ENCODE results near the gene SEMA5B.

SEMA5B gene

DNA sequence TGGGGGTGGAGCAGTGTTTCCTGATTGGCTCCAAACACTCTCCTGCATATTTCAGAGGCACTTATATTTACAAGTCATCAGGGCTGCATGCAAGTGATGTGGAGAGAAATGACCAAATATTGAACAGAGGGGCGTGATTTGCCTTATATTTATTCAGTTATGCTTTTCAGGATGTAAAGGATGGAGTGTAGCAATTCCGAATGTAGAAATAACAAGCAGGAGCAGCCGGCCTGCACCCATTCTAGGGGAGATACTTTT lies 19.4 kb upstream of the SEMA5B start:
- ChIA-PET POLR2A (no interaction called here), CTCF (no interaction called here)
- no peak for TF ChIP-seq L3MBTL2 (conservative IDR thresholded peaks at IDR 0.05)
- TF ChIP-seq LEF1 (IDR thresholded peaks at IDR 0.05; ENCODE audit: borderline replicate concordance): no peak
- no peak for TF ChIP-seq FOXM1 (IDR thresholded peaks at IDR 0.05; ENCODE audit: borderline replicate concordance)
- no peak for TF ChIP-seq ZNF384 (IDR thresholded peaks at IDR 0.05)
- TF ChIP-seq, protein P1, sequence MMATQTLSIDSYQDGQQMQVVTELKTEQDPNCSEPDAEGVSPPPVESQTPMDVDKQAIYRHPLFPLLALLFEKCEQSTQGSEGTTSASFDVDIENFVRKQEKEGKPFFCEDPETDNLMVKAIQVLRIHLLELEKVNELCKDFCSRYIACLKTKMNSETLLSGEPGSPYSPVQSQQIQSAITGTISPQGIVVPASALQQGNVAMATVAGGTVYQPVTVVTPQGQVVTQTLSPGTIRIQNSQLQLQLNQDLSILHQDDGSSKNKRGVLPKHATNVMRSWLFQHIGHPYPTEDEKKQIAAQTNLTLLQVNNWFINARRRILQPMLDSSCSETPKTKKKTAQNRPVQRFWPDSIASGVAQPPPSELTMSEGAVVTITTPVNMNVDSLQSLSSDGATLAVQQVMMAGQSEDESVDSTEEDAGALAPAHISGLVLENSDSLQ (IDR thresholded peaks at IDR 0.05): no peak
- TF ChIP-seq ELF4 (IDR thresholded peaks at IDR 0.05): no peak
- no peak for TF ChIP-seq BHLHE40 (IDR thresholded peaks at IDR 0.05; ENCODE audit: borderline replicate concordance)
- TF ChIP-seq FOXK2 (IDR thresholded peaks at IDR 0.05): no peak
- no peak for TF ChIP-seq SP1 (IDR thresholded peaks at IDR 0.05)
- TF ChIP-seq SUZ12 (IDR thresholded peaks at IDR 0.05): no peak
- DNase-seq (ENCODE audit: extremely low spot score): no peak

- TF ChIP-seq BHLHE40 (IDR thresholded peaks at IDR 0.05; ENCODE audit: borderline replicate concordance) (no peak), LEF1 (IDR thresholded peaks at IDR 0.05; ENCODE audit: borderline replicate concordance) (no peak), ZNF384 (IDR thresholded peaks at IDR 0.05) (no peak), ARNT (IDR thresholded peaks at IDR 0.05) (no peak), TARDBP (IDR thresholded peaks at IDR 0.05) (no peak), L3MBTL2 (conservative IDR thresholded peaks at IDR 0.05) (no peak), FOXK2 (IDR thresholded peaks at IDR 0.05) (no peak), FOXA1 (IDR thresholded peaks at IDR 0.05) (no peak), FOXM1 (IDR thresholded peaks at IDR 0.05; ENCODE audit: borderline replicate concordance) (no peak), HDGF (IDR thresholded peaks at IDR 0.05; ENCODE audit: borderline replicate concordance) (no peak), SUZ12 (IDR thresholded peaks at IDR 0.05) (no peak)
- TF ChIP-seq, protein P1 (IDR thresholded peaks at IDR 0.05): no peak
- ChIA-PET CTCF (no interaction called here), POLR2A (no interaction called here)
- no peak for DNase-seq (ENCODE audit: extremely low spot score)
Measured at GRCh38 chr3:123046262-123047061, 18.9 kb upstream of the SEMA5B start.

DNA sequence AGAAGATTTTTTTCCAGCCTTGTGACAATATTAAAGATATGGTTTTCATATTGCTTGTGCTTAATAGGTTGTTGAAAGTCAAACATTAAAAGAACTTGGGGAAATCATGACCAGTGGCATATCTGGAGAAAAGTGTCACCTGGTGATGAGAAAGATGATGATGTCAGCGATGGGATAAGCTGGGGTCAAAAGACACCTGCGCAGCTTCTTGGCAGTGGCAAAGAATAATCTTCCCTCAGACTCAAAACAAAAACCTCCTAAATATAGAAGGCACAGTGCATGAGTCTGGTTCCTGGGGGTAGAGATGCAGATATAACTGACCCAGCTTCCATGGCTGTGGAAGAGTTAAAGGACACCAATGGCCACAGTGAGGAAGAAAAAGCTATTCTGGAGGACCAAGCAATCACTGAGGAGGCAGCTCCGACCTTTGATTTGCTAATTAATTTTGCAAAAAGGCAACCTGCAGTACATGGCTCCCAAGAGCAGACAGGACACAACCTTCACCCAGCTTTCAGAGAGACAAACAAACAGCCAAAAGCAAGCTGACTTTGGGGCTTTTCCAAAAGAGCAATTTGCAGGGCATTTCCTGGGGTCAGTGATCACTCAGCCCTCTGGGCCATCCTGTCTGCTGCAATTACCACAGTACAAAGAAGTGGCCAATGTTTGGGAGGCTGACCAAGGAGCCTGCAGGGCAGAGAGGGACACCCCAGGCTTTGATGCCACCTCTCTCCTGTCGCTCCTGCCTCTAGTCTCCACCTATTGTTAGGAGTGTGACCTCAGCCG lies 17.6 kb upstream of the SEMA5B start:
- no peak for TF ChIP-seq TARDBP (IDR thresholded peaks at IDR 0.05)
- TF ChIP-seq BHLHE40 (IDR thresholded peaks at IDR 0.05; ENCODE audit: borderline replicate concordance): no peak
- no peak for TF ChIP-seq SP1 (IDR thresholded peaks at IDR 0.05)
- no peak for TF ChIP-seq FOXA1 (IDR thresholded peaks at IDR 0.05)
- TF ChIP-seq FOXK2 (IDR thresholded peaks at IDR 0.05): no peak
- TF ChIP-seq, protein P1 (IDR thresholded peaks at IDR 0.05): no peak
- no peak for TF ChIP-seq ARNT (IDR thresholded peaks at IDR 0.05)
- no peak for TF ChIP-seq CTBP1 (IDR thresholded peaks at IDR 0.05; ENCODE audit: borderline replicate concordance)
- no peak for TF ChIP-seq L3MBTL2 (conservative IDR thresholded peaks at IDR 0.05)
- TF ChIP-seq HDGF (IDR thresholded peaks at IDR 0.05; ENCODE audit: borderline replicate concordance): no peak
- TF ChIP-seq NFRKB (IDR thresholded peaks at IDR 0.05): no peak
- no peak for DNase-seq (ENCODE audit: extremely low spot score)
- POLR2A ChIA-PET: no interaction called here
- CTCF ChIA-PET: interaction anchor here (1.6 kb wide), 1 partner anchor 17 kb away, joined by 4 read pairs; no protein-coding TSS in a partner anchor

GRCh38 chr3:123042413-123042812 lies 14.8 kb upstream of the SEMA5B start:
- no peak for DNase-seq (ENCODE audit: extremely low spot score)
- TF ChIP-seq FOXK2 (IDR thresholded peaks at IDR 0.05): no peak
- no peak for TF ChIP-seq TARDBP (IDR thresholded peaks at IDR 0.05)
- no peak for TF ChIP-seq FOXM1 (IDR thresholded peaks at IDR 0.05; ENCODE audit: borderline replicate concordance)
- TF ChIP-seq, protein P1 (IDR thresholded peaks at IDR 0.05): no peak
- no peak for TF ChIP-seq ZNF384 (IDR thresholded peaks at IDR 0.05)
- no peak for TF ChIP-seq LEF1 (IDR thresholded peaks at IDR 0.05; ENCODE audit: borderline replicate concordance)
- no peak for TF ChIP-seq FOXA1 (IDR thresholded peaks at IDR 0.05)
- TF ChIP-seq ARNT (IDR thresholded peaks at IDR 0.05): no peak
- TF ChIP-seq SP1 (IDR thresholded peaks at IDR 0.05): no peak
- no peak for TF ChIP-seq HDGF (IDR thresholded peaks at IDR 0.05; ENCODE audit: borderline replicate concordance)
- no peak for TF ChIP-seq L3MBTL2 (conservative IDR thresholded peaks at IDR 0.05)
- ChIA-PET CTCF (no interaction called here), POLR2A (no interaction called here)

- CTCF ChIA-PET: no interaction called here
- POLR2A ChIA-PET: no interaction called here
- no peak for DNase-seq (ENCODE audit: extremely low spot score)
- TF ChIP-seq ELF4 (IDR thresholded peaks at IDR 0.05) (no peak), LEF1 (IDR thresholded peaks at IDR 0.05; ENCODE audit: borderline replicate concordance) (no peak), L3MBTL2 (conservative IDR thresholded peaks at IDR 0.05) (no peak), NFRKB (IDR thresholded peaks at IDR 0.05) (no peak), CTBP1 (IDR thresholded peaks at IDR 0.05; ENCODE audit: borderline replicate concordance) (no peak), TARDBP (IDR thresholded peaks at IDR 0.05) (no peak), ZNF384 (IDR thresholded peaks at IDR 0.05) (no peak), HDGF (IDR thresholded peaks at IDR 0.05; ENCODE audit: borderline replicate concordance) (no peak), SUZ12 (IDR thresholded peaks at IDR 0.05) (no peak), FOXK2 (IDR thresholded peaks at IDR 0.05) (no peak), BHLHE40 (IDR thresholded peaks at IDR 0.05; ENCODE audit: borderline replicate concordance) (no peak)
Measured at GRCh38 chr3:123039178-123039577, 11.6 kb upstream of the SEMA5B start.

Data from HEK293T (cell line).